Fibroblast of the aortic adventitia (primary cell): ENCODE data around the gene TCN2. TPM values are rescaled to one million over a fixed set of nuclear protein-coding genes. Genes with fewer than 3 reads are reported as not detected.
"Not testable (repeated sequence)": the region's sequence is repeated elsewhere in the genome, so short reads cannot be mapped to it uniquely, and the experiment has no call there.

Source experiments
- DNase-seq: peaks from one replicate; pipeline ENCODE4 v3.0.0-alpha.2; 2010; ENCODE audit warnings: low read depth
- H3K4me3 ChIP-seq: 2 replicates; pipeline ENCODE4 v1.5.1; 2011; ENCODE audit warnings: low read depth, mild to moderate bottlenecking, control low read depth, low read length, moderate library complexity
- CTCF ChIP-seq: IDR thresholded peaks from 2 replicates; pipeline ENCODE4 v1.5.1; 2011; ENCODE audit warnings: mild to moderate bottlenecking, low read length, control low read depth, inconsistent platforms; ENCODE audit not compliant: insufficient read depth
- total RNA-seq: library from RNA; depleted of rRNA; stranded (reverse); fragments of >200 nt; gene quantifications from 2 replicates; pipeline ENCODE4 v1.2.3, GENCODE V29; 2012; ENCODE audit warnings: low replicate concordance

The TCN2 gene
- total RNA-seq, 1 donor: 13.9 TPM

GRCh38 chr22:30667494-30668385 is 60.8 kb downstream of the TCN2 start, which contains the start of gene DUSP18:
TSS of gene DUSP18 (minus strand) at chr22:30667875. CDS start at chr22:30664003, 3,872 bp downstream.
- H3K4me3 ChIP-seq: peak within 1 kb of the TSS; percentile 89
- peak; percentile 59 for TF ChIP-seq CTCF
- peak; percentile 89 for DNase-seq

GRCh38 chr22:30668386-30668710 is 61.4 kb downstream of the TCN2 start:
- no peak for TF ChIP-seq CTCF
- DNase-seq: no peak
- H3K4me3 ChIP-seq: peak overlapping the region; percentile 89

GRCh38 chr22:30671071-30671470 is 64.1 kb downstream of the TCN2 start:
- no peak for TF ChIP-seq CTCF
- no peak for DNase-seq
- no peak overlapping the region for H3K4me3 ChIP-seq

- no peak overlapping the region for H3K4me3 ChIP-seq
- TF ChIP-seq CTCF: no peak
- no peak for DNase-seq
Observed at GRCh38 chr22:30673136-30673535, 66.2 kb downstream of the TCN2 start.

GRCh38 chr22:30674482-30674881 is 67.5 kb downstream of the TCN2 start:
- TF ChIP-seq CTCF: no peak
- no peak for DNase-seq
- H3K4me3 ChIP-seq: no peak overlapping the region

GRCh38 chr22:30675436-30675835 is 68.5 kb downstream of the TCN2 start:
- TF ChIP-seq CTCF: no peak
- no peak overlapping the region for H3K4me3 ChIP-seq
- no peak for DNase-seq

GRCh38 chr22:30676565-30676964 is 69.6 kb downstream of the TCN2 start:
- H3K4me3 ChIP-seq, DNase-seq: not testable (repeated sequence)

Other genes with a start within 250 kb of the TCN2 start
- 9.1 and 13.0 TPM in 2 replicates for gene RNF215, start 219.8 kb upstream of the TCN2 start, total RNA-seq
- gene SEC14L2, start 210.2 kb upstream of the TCN2 start, total RNA-seq: 5.8 and 14.8 TPM in 2 replicates
- 0.98 and 5.9 TPM in 2 replicates for gene MTFP1, start 181.4 kb upstream of the TCN2 start, total RNA-seq
- not detected in 2 replicates for gene SEC14L3, start 135.2 kb upstream of the TCN2 start, total RNA-seq
- not detected in 2 replicates for gene SEC14L4, start 101.5 kb upstream of the TCN2 start, total RNA-seq
- gene SEC14L6, start 60.4 kb upstream of the TCN2 start, total RNA-seq: 0.09 TPM in 1 of 2 replicates, not detected in the other
- not detected in 2 replicates for gene GAL3ST1, start 32.5 kb upstream of the TCN2 start, total RNA-seq
- 54.9 and 189 TPM in 2 replicates for gene PES1, start 15.3 kb upstream of the TCN2 start, total RNA-seq
- gene SLC35E4, start 28.6 kb downstream of the TCN2 start, total RNA-seq: 5.1 and 19.7 TPM in 2 replicates
- 8.4 and 18.5 TPM in 2 replicates for gene DUSP18, start 60.7 kb downstream of the TCN2 start, total RNA-seq
- 1.3 and 11.1 TPM in 2 replicates for gene OSBP2, start 87.7 kb downstream of the TCN2 start, total RNA-seq